GM18861 (cell line): ENCODE data around the gene GBGT1.

Experiments used
- ATAC-seq: cut with Tn5 transposase; IDR thresholded peaks from one replicate; pipeline ENCODE4 v1.9.1; 2021; ENCODE audit not compliant: unreplicated experiment

The GBGT1 gene

GRCh38 chr9:133116346-133117231 lies 47.1 kb downstream of the GBGT1 start:
- ATAC-seq = no peak

- ATAC-seq = peak; percentile 49
Measured at GRCh38 chr9:133115604-133116345, 47.9 kb downstream of the GBGT1 start.

- no peak for ATAC-seq
Measured at GRCh38 chr9:133114886-133115603, 48.7 kb downstream of the GBGT1 start.

GRCh38 chr9:133113949-133114885 lies 49.5 kb downstream of the GBGT1 start:
- ATAC-seq = no peak

GRCh38 chr9:133113163-133113948 lies 50.4 kb downstream of the GBGT1 start:
- no peak for ATAC-seq

- ATAC-seq = no peak
Measured at GRCh38 chr9:133112663-133113026, 51.1 kb downstream of the GBGT1 start.

GRCh38 chr9:133111808-133112662 lies 51.7 kb downstream of the GBGT1 start:
- no peak for ATAC-seq

- no peak for ATAC-seq
Measured at GRCh38 chr9:133109931-133110650, 53.6 kb downstream of the GBGT1 start.

- no peak for ATAC-seq
Measured at GRCh38 chr9:133108794-133109641, 54.7 kb downstream of the GBGT1 start.

GRCh38 chr9:133107961-133108793 lies 55.5 kb downstream of the GBGT1 start:
- no peak for ATAC-seq

GRCh38 chr9:133107245-133107722 lies 56.4 kb downstream of the GBGT1 start:
- ATAC-seq = no peak

- no peak for ATAC-seq
Measured at GRCh38 chr9:133106511-133107244, 57.0 kb downstream of the GBGT1 start.

GRCh38 chr9:133105461-133105770 lies 58.3 kb downstream of the GBGT1 start:
- ATAC-seq = no peak

- ATAC-seq = no peak
Measured at GRCh38 chr9:133104718-133105460, 58.8 kb downstream of the GBGT1 start.

GRCh38 chr9:133103987-133104505 lies 59.7 kb downstream of the GBGT1 start:
- no peak for ATAC-seq
